Left renal pelvis (tissue), 4 donors: ENCODE results near the gene IRAK1. TPM values are rescaled to one million over a fixed set of nuclear protein-coding genes. Genes with fewer than 3 reads are reported as not detected.

Experiments
- DNase-seq, 4 donors: peaks; one replicate each; pipeline ENCODE4 v3.0.0-alpha.2; 2013; ENCODE audit warnings: low read depth in 4 of 4, low spot score in 3 of 4
- polyA plus RNA-seq, 4 donors: library from polyadenylated mRNA; unstranded; fragments of 120-200 nt; gene quantifications; one replicate each; pipeline ENCODE4 v1.2.1, GENCODE V29; 2013; ENCODE audit not compliant: insufficient read length in 4 of 4

The IRAK1 gene
- polyA plus RNA-seq, 4 donors, result 34.7 to 67.0 (median 44.6) TPM

DNA sequence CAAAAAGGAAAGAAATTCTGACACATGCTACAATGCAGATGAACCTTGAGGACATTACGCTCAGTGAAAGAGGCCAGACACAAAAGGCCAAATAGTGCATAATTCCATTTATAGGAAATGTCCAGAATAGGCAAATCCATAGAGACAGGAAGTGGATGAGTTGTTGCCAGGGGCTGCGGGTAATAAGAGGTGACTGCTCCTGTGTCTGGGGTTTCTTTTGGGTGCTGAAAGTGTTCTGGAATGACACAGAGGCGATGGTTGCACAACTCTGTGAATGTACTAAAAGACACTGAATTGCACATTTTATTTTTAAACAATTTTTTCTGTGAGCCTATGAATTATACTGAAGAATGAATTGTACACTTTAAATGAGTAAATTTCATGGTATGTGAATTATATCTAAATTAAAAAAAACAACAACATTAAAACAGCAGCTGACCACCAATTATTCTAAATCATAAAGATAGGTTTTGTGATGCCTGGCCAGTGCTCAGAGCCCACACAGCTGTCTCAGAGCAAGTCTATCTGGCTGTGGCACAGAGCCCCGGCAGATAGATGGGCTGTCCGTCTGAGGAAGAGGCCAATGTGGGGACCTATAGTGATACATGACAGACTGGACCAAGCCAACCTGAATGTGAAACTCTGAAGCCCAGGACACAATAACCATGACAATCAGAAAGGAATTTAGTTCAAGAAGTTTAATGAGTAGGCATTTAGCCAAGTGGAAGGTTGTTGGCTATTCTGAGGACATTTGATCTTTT is 23.5 kb upstream of the IRAK1 start:
- DNase-seq, result no peak

DNA sequence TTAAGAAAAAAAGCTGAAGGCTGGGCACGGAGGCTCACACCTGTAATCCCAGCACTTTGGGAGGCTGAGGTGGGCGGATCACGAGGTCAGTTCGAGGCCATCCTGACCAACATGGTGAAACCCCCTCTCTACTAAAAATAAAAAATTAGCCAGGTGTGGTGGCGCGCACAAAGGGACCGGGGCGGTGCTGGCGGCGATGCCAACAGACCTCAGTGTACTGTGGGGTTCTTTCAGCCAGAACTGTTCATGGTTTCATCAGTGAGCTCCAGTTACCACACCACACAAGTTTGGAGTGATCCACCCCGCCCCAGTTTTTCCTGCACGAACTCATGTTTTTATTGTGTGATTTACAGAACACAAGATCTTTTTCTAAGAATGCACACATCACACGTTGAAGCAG is 21.2 kb upstream of the IRAK1 start:
- DNase-seq, result no peak

GRCh38 chrX:154040307-154040756 is 20.6 kb upstream of the IRAK1 start:
- no peak for DNase-seq

GRCh38 chrX:154039577-154039976 is 19.9 kb upstream of the IRAK1 start:
- DNase-seq, result no peak

- DNase-seq, result no peak
Measured at GRCh38 chrX:154038656-154039055, 19.0 kb upstream of the IRAK1 start.

GRCh38 chrX:154037754-154038153 is 18.1 kb upstream of the IRAK1 start:
- DNase-seq, result no peak

- no peak for DNase-seq
Measured at GRCh38 chrX:154036513-154036912, 16.8 kb upstream of the IRAK1 start.

DNA sequence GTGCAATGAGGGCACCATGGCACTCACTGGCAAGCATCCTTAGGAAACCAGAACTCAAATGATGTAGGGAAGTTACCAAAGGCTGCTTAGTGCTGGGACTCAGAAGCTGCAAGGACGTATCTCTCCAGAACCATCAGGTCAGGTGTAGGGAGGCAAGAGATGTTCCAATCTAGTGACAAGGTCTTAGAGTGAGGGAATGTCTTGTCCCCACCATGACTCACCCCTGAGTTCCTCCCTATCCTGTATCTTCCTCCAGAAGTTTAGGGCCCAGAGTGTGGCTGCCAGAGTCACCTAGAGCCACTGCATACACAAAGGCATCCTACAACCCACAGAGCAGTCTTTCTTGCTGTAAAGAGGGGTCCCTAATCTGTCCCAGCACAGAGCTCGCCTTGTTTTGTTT is 14.1 kb upstream of the IRAK1 start:
- DNase-seq, result no peak

DNA sequence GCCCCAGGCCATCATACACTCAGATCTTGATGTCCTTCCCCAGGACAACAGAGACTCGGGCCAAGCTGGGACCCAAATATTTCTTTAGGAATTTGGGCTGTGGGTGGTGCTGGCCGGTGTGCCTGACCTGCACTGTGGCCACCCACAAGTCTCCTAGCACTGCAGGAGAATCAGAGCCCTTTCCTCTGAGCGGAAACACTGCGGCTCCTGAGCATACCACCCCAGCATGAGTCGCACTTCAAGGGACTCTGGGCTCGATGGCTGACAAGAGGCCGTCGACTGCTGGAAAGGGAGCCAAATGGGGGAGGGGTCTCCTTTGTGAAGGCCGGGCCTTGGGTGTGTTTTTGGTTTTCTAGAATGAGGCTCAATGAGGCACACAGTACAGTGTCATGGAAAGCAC is 13.0 kb upstream of the IRAK1 start:
- DNase-seq, result no peak

DNA sequence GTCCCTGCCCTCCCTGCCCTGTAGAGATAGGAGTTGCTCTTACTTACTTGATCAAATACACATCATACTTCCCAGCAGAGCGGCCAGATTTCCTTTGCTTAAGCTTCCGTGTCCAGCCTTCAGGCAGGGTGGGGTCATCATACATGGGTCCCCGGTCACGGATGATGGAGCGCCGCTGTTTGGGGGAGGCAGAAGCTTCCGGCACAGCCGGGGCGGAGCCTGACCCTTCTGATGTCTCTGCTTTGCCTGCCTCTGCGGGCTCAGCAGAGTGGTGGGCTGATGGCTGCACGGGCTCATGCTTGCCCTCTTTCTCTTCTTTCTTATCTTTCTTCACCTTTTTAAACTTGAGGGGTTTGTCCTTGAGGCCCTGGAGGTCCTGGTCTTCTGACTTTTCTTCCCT is 12.5 kb upstream of the IRAK1 start:
- no peak for DNase-seq

- no peak for DNase-seq
Measured at GRCh38 chrX:154030715-154031305, 11.1 kb upstream of the IRAK1 start.

DNA sequence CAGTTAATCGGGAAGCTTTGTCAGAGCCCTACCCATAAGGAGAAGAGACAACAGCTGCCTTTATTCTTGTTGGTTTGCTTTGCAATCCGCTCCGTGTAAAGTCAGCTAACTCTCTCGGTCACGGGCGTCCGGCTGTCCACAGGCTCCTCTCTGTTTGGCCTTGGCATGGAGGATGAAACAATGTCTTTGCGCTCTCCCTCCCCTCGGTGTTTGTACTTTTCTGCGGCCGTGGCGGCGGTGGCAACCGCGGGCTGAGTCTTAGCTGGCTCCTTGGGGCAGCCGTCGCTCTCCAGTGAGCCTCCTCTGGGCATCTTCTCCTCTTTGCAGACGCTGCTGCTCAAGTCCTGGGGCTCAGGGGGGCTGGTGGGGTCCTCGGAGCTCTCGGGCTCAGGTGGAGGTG is 10.6 kb upstream of the IRAK1 start:
- no peak for DNase-seq

DNA sequence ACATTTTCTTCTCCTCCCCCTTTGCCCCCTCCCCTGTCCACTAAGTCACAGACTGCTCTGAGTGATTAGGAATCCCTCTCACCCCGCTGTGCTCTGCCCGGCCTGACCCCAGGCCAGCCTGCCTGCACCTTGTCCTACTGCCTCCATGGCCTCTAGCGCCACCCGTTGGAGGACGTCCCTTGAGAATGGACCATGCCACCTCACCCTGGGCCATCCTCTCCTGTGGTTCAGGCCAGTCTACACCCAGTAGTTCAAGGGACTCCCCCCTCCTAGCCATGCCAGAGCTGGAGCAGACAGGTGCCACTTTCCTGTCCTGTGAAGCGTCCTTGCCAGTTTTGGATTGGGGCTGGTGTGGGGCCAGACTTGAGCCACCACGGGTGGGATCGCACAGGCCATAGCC is 9.7 kb upstream of the IRAK1 start:
- DNase-seq, result no peak

DNA sequence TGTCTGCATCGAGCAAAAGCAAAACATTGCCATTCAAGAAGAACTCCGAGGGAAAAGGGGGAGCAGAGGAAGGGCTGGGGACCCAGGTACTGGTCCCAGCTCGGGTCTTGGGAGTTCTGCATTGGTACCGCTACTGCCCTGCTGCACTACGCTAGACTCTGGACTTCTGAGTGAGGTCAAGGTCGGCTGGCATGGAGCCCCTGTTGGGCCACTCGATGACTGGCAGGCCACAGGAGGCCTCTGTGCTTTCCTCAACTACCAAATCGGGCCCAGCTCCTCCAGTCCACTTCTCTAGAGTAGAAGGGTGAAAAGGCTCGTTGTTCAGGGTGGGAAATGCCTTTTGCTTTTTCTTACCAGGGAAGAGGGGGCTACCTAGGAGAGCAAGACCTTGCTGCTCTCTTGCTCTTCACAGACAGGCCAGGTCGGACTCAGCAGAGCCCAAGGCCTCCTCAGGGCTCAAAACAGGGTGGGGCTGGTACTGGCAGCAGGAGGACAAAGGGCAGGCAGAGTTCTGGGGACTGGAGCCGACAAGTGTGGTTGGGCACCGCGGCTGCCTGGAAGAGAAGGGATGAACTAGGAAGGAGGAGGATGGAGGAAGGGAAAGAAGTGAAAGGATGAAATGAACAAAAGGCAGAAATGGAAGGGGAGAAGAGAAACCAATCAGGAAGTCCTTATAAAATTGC is 8.9 kb upstream of the IRAK1 start:
- DNase-seq, result no peak

- DNase-seq, result no peak
Measured at GRCh38 chrX:154027986-154028385, 8.3 kb upstream of the IRAK1 start.

GRCh38 chrX:154027022-154027402 is 7.3 kb upstream of the IRAK1 start:
- DNase-seq, result no peak

DNA sequence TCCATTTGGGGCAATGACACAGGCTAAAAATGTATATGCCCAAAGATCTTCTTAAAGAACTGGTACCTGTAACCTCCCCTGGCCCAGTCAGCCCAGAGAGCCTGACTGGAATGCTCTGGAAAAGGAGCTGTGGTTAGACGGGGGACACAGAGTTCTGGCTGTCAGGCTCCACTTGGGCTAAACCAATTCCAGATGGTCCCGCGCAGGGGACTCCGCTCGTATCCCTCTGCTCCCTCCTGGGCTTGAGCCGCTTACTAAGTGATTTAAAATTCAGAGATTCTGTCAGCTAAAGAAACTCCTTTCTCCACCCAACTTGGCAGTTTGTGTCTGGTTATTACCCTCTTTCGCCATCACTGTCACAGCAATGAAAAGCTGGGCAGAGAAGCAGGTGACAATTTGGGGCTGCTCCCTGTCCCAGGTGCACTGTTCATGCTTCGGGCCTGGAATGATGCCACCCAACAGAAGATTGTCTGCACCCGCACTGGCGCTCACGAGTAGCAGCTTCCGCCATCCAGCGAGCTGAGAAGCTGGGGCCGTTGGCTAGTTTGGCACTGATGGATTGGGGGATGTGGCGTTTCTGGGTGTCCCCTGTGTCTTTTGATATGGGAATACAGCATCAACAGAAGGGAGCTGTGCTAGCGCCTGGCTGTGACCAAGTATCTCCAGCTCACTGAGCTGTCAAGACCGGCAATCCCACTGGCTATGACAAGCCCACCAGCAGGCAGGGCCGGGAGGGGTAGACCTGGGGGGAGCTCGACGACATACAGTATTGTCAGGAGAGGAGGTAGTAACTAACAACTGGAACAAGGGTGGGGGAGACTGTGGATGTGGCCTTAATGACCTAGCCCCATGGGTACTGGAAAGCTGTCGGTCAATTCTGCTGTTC is 6.7 kb upstream of the IRAK1 start:
- DNase-seq, result no peak

GRCh38 chrX:154025230-154025629 is 5.5 kb upstream of the IRAK1 start:
- no peak for DNase-seq

DNA sequence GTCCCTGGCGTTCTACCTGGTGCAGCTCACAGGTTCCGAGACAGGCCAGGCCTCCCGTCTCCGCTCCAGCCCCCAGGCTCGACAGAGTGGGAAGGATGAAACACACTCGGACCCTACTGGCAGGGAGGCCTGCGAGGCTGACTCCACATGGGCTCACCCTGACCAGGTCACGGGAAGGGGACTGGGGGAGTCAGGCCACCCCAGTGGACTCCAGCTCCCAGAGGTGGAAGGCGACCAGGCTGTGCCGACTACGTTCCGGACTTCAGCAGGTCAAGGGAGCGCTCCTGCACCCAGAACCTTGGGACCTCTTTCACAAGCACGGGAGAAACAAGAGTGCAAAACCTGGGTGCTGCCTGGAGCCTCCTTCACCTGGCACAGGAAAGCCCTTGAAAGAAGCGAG is 4.6 kb upstream of the IRAK1 start:
- no peak for DNase-seq

- no peak for DNase-seq
Measured at GRCh38 chrX:154023276-154024000, 3.7 kb upstream of the IRAK1 start.
